Vagina (tissue), 2 donors: Measurements from ENCODE around the gene ANKRD28.

Source experiments
- CTCF ChIP-seq, 3 experiments: fragments of 450-650 bp in 2 of 3; fragments of 200-600 bp in 1 of 3; sonication (generic) in 1 of 3; IDR thresholded peaks; one replicate each; pipeline ENCODE4 v1.5.1; 2017 to 2019; ENCODE audit warnings: antibody characterized with exemption in 3 of 3, mild to moderate bottlenecking in 2 of 3, moderate library complexity in 2 of 3
- POLR2A ChIP-seq, 2 donors: fragments of 450-650 bp; IDR thresholded peaks; one replicate each; pipeline ENCODE4 v1.6.1; 2017; ENCODE audit warnings: antibody characterized with exemption in 2 of 2, mild to moderate bottlenecking in 2 of 2, moderate library complexity in 2 of 2
- POLR2AphosphoS5 ChIP-seq, 2 donors: sonication (generic); formaldehyde crosslinking; IDR thresholded peaks; one replicate each; pipeline ENCODE4 v1.9.0; 2017; ENCODE audit warnings: antibody characterized with exemption in 2 of 2, mild to moderate bottlenecking in 2 of 2, low read depth in 1 of 2; ENCODE audit not compliant: insufficient read depth in 1 of 2

- TF ChIP-seq CTCF (IDR thresholded peaks at IDR 0.05) (no peak), POLR2AphosphoS5 (IDR thresholded peaks at IDR 0.05; ENCODE audit: insufficient read depth in 1 of 2, low read depth in 1 of 2) (no peak), POLR2A (IDR thresholded peaks at IDR 0.05) (no peak)
These were observed 3.0 kb upstream of the ANKRD28 start for GRCh38 chr3:15800780-15801179.
